Measurements from ENCODE around the gene MAPK8IP1. TPM values are rescaled to one million over a fixed set of nuclear protein-coding genes. Genes with fewer than 3 reads are reported as not detected.

Gene MAPK8IP1
- total RNA-seq, 4 donors from 2014 or later: 1.9 to 11.1 (median 2.6) TPM

- intact Hi-C loops (cut with DNase I; ENCODE audit: low total_unique reads) (no loop called here), in situ Hi-C loops (cut with MboI; ENCODE audit: low pct_ligation_motif_present in 1 of 4, low pct_unique_long_range_greater_than_20kb in 1 of 4, low sequenced_read_pairs in 3 of 4) (no loop called here)
- H3K27me3 ChIP-seq: no peaks in the 10 kb centered on the region
- WGBS, 2 donors (ENCODE audit: low coverage in 1 of 2): 87% methylated on average over 4 of the region's 4 CpGs; no CpG with 5 or more reads in 1 of the 2 donors
- H3K4me3 ChIP-seq: no peak overlapping the region
- H3K4me1 ChIP-seq: no peaks in the 10 kb centered on the region
- TF ChIP-seq CTCF (IDR thresholded peaks at IDR 0.05): no peak
- no peak for TF ChIP-seq EP300 (IDR thresholded peaks at IDR 0.05; ENCODE audit: low read depth)
- peaks cover 0 to 64% (median 23%) of the 10 kb centered on the region in 4 donors for H3K36me3 ChIP-seq
- DNase-seq: no peak
- H3K9me3 ChIP-seq: no peaks in the 10 kb centered on the region
- no peak overlapping the region for H3K27ac ChIP-seq
These were observed 14.7 kb upstream of the MAPK8IP1 start for GRCh38 chr11:45870706-45871105.

GRCh38 chr11:45871638-45872037 is 13.8 kb upstream of the MAPK8IP1 start:
- no peaks in the 10 kb centered on the region for H3K9me3 ChIP-seq
- intact Hi-C loops (cut with DNase I; ENCODE audit: low total_unique reads) (no loop called here), in situ Hi-C loops (cut with MboI; ENCODE audit: low pct_ligation_motif_present in 1 of 4, low pct_unique_long_range_greater_than_20kb in 1 of 4, low sequenced_read_pairs in 3 of 4) (no loop called here)
- DNase-seq: no peak
- no peaks in the 10 kb centered on the region for H3K27me3 ChIP-seq
- 100% methylated on average over 2 of the region's 2 CpGs; no CpG with 5 or more reads in 1 of the 2 donors for WGBS, 2 donors (ENCODE audit: low coverage in 1 of 2)
- TF ChIP-seq CTCF (IDR thresholded peaks at IDR 0.05): no peak
- no peak for TF ChIP-seq POLR2A (IDR thresholded peaks at IDR 0.05)
- TF ChIP-seq POLR2AphosphoS5 (IDR thresholded peaks at IDR 0.05): no peak
- no peak for TF ChIP-seq EP300 (IDR thresholded peaks at IDR 0.05; ENCODE audit: low read depth)
- H3K4me3 ChIP-seq: no peak overlapping the region
- H3K27ac ChIP-seq: no peak overlapping the region
- H3K4me1 ChIP-seq: no peaks in the 10 kb centered on the region
- peaks cover 0 to 64% (median 23%) of the 10 kb centered on the region in 4 donors for H3K36me3 ChIP-seq

- intact Hi-C loops (cut with DNase I; ENCODE audit: low total_unique reads) (no loop called here), in situ Hi-C loops (cut with MboI; ENCODE audit: low pct_ligation_motif_present in 1 of 4, low pct_unique_long_range_greater_than_20kb in 1 of 4, low sequenced_read_pairs in 3 of 4) (no loop called here)
- H3K36me3 ChIP-seq: peaks cover 0 to 57% (median 19%) of the 10 kb centered on the region in 4 donors
- 44 to 80% methylated on average over 2 to 9 of the region's 9 CpGs for WGBS, 2 donors (ENCODE audit: low coverage in 1 of 2)
- H3K27ac ChIP-seq: no peak overlapping the region
- no peaks in the 10 kb centered on the region for H3K4me1 ChIP-seq
- H3K9me3 ChIP-seq: no peaks in the 10 kb centered on the region
- no peak for DNase-seq
- no peak overlapping the region for H3K4me3 ChIP-seq
- H3K27me3 ChIP-seq: no peaks in the 10 kb centered on the region
- TF ChIP-seq POLR2A (IDR thresholded peaks at IDR 0.05): no peak
- peak; percentile 34 to 62 (median 54) for TF ChIP-seq CTCF (IDR thresholded peaks at IDR 0.05)
These were observed 12.6 kb upstream of the MAPK8IP1 start for GRCh38 chr11:45872651-45873356.

- no peaks in the 10 kb centered on the region for H3K27me3 ChIP-seq
- TF ChIP-seq EP300 (IDR thresholded peaks at IDR 0.05; ENCODE audit: low read depth) (no peak), POLR2AphosphoS5 (IDR thresholded peaks at IDR 0.05) (no peak), CTCF (IDR thresholded peaks at IDR 0.05) (no peak), POLR2A (IDR thresholded peaks at IDR 0.05) (no peak)
- in situ Hi-C loops (cut with MboI; ENCODE audit: low pct_ligation_motif_present in 1 of 4, low pct_unique_long_range_greater_than_20kb in 1 of 4, low sequenced_read_pairs in 3 of 4): no loop called here
- H3K4me1 ChIP-seq: peaks cover 0 to 4% (median 0%) of the 10 kb centered on the region in 4 donors
- H3K27ac ChIP-seq: no peak overlapping the region
- WGBS, 2 donors (ENCODE audit: low coverage in 1 of 2): 77 to 90% methylated on average over 2 to 6 of the region's 6 CpGs
- no peak overlapping the region for H3K4me3 ChIP-seq
- H3K9me3 ChIP-seq: no peaks in the 10 kb centered on the region
- H3K36me3 ChIP-seq: peaks cover 0 to 44% (median 8%) of the 10 kb centered on the region in 4 donors
- intact Hi-C loops (cut with DNase I; ENCODE audit: low total_unique reads): no loop called here
- DNase-seq: no peak
These were observed 9.1 kb upstream of the MAPK8IP1 start for GRCh38 chr11:45876401-45876800.

Measured in transverse colon (tissue), 4 donors.